ENCODE data around the gene PPM1L. TPM values are rescaled to one million over a fixed set of nuclear protein-coding genes. Genes with fewer than 3 reads are reported as not detected.
A peak's percentile ranks its signal among the peaks of the same experiment; 100 is the strongest.

PPM1L gene
- total RNA-seq, 2 donors from 2014 or later, result 30.2 to 39.0 TPM

DNA sequence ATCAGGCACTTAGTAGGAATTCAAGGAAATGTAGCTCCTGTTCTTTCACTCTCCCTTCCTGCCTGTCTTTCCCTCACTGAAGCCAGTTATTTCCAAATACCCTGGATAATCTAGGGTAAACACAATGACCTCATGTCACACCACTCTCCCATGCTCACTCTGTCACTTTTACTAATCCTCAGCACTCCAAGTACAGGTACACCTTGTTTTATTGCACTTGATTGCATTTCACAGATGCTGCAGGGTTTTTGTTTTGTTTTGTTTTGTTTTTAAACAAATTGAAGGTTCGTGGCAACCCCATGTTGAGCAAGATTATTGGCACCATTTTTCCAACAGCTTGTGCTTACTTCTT lies 40.8 kb downstream of the PPM1L start:
- DNase-seq (no peak), ATAC-seq (peak; percentile 48 to 58)
- intact Hi-C loops (cut with DNase I), result loop anchor here in 1 of 2 donors (5.0 kb wide), 1 partner anchor 39 kb away; the partner anchor contains the start of gene PPM1L

DNA sequence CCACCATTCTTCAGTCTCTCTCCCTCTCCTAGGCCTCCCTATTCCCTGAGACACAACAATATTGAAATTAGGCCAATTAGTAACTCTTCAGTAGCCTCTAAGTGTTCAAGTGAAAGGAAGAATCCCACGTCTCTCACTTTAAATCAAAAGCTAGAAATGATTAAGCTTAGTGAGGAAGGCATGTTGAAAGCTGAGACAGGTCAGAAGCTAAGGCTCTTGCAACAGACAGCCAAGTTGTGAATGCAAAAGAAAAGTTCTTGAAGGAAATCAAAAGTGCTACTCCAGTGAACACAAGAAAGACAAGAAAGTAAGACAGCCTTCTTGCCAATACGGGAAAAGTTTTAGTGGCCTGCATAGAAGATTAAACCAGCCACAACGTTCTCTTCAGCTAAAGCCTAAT lies 41.3 kb downstream of the PPM1L start:
- ATAC-seq, result no peak
- intact Hi-C loops (cut with DNase I), result loop anchor here in 1 of 2 donors (5.0 kb wide), 1 partner anchor 40 kb away; the partner anchor contains the start of gene PPM1L
- no peak for DNase-seq

DNA sequence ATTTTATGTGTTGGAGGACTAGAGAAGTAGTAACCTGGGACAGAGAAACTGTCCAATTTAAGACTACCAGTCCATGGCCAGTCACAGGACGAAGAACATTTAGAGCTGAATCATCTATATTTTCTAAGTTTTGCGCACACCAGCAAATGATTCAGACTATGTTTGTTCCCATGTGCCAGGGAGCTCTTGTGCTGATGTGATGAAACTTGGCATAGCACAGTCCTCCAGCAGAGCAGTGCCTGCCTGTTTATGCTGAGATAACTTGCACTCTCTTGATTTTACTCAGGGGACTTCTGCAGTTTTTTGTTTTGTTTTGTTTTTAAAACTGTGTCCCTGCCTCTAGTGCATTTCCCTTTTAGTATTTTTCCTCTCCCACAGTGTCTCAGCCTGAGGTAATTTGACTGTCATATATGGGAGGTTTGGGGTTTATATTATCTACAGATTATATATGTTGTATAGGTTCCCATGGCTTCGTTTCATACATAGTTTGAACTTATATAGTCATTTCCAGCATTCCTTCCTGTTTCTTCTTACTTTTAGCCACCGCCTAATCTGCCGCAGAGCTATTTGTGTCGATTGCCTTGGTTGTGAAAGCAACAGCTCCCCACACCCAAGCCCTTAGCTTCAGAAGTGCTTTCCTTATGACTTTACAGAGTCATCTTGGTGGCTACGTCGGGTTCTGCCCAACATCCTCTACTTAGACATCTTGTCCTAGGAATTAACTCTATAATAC lies 45.5 kb downstream of the PPM1L start:
- intact Hi-C loops (cut with DNase I), result no loop called here
- peak; percentile 85 to 89 for ATAC-seq
- DNase-seq, result peak; percentile 48

DNA sequence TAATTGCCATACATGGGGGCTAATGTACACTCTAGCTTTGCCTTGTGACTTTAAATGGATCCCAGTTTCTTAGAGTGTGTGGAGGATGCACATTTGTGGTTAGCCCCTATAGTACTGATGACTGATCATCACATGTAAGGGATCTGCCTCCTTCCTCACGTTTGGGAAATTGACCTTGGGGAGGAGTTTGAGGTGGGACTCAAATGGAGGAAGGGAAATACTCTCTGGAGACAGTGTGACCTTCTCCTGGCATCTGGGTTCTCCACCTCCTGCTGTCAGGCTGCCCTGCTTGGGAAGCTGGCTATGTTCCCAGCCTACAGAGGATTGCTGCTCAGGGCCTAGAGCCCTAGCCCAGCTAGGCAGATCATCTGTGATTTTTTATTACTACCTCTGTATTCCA lies 48.7 kb downstream of the PPM1L start:
- intact Hi-C loops (cut with DNase I), result loop anchor here in 1 of 2 donors (5.0 kb wide), 1 partner anchor 68 kb away; no protein-coding TSS in a partner anchor
- ATAC-seq (peak; percentile 74), DNase-seq (peak; percentile 60)

DNA sequence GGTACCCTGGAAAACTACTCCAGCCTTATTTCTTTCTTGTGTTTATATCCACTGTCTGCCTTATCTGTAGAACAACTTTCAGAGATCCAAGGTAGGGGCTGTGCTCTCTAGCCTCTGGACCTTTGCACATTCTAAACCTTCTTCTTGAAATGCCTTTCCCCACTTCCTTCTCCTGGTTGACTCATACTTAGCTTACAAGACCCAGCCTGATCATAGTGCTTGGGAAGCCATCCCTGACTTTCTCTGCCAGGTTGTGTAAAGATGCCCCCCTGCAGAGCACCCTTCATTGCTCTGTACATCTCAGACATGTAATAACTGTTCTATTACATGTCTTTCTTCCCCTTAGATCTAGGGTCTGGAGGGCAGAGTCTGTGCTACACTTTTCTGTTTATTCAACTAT lies 50.1 kb downstream of the PPM1L start:
- intact Hi-C loops (cut with DNase I), result loop anchor here in 1 of 2 donors (5.0 kb wide), 1 partner anchor 66 kb away; no protein-coding TSS in a partner anchor
- no peak for DNase-seq
- ATAC-seq, result no peak

DNA sequence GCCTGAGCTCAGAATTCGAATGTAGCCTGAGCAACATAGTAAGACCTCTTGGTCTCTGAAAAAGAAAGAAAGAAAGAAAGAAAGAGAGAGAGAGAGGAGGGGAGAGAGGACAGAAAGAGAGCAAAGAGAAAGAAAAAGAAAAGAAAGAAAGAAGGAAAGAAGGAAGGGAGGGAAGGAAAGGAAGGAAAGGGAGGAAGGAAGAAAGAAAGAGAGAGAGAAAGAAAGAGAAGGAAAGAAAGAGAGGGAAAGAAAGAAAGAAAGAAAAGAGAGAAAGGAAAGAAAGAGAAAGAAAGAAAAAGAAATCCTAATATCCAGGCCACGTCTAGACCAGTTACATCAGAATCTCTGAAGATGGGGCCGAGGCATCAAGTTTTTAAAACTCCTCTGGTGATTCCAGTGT lies 50.7 kb downstream of the PPM1L start:
- ATAC-seq (no peak), DNase-seq (no peak)
- intact Hi-C loops (cut with DNase I), result loop anchor here in 1 of 2 donors (5.0 kb wide), 1 partner anchor 66 kb away; no protein-coding TSS in a partner anchor

DNA sequence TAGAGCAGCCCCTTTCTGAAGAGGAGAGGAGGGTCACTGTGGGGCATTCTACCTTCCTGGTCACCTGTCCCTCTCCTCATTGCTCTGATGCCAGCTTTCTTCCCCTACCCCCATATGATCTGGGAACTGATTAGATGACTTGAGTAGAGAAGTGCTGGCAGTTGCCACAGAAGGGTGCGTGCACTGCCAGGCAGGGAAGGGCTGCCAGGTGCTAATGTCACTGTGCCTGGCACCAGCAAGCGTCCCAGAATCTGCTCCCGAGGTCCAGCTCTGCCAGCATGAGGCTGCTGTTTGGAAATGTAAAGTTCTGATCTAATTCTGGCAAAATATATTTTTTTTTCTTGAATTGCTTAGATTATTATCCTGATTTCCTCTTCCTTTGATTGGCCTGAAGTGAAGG lies 52.8 kb downstream of the PPM1L start:
- intact Hi-C loops (cut with DNase I), result loop anchor here in 1 of 2 donors (5.0 kb wide), 1 partner anchor 63 kb away; no protein-coding TSS in a partner anchor
- ATAC-seq (peak; percentile 67 to 69), DNase-seq (peak; percentile 39)

DNA sequence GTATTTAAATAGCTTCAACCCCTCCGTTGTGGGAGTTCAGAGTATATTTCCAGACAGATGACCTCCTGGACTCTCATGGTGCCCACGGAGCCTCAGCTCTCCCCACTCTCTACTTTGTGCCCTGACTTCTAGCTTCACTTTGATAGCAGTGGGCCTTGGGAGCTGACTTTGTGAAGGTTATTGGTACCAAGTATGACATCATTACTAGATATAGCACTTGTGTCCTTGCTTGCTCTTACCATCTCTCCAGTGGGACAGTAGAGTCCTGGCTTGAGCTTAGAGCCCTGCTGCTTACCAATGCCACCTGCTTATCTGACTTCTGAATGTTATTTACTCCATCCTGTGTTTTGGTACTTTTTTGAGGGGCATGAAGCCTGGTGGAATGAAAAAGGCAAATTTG lies 53.4 kb downstream of the PPM1L start:
- peak; percentile 6 to 65 for ATAC-seq
- intact Hi-C loops (cut with DNase I), result loop anchor here in 1 of 2 donors (5.0 kb wide), 1 partner anchor 63 kb away; no protein-coding TSS in a partner anchor

DNA sequence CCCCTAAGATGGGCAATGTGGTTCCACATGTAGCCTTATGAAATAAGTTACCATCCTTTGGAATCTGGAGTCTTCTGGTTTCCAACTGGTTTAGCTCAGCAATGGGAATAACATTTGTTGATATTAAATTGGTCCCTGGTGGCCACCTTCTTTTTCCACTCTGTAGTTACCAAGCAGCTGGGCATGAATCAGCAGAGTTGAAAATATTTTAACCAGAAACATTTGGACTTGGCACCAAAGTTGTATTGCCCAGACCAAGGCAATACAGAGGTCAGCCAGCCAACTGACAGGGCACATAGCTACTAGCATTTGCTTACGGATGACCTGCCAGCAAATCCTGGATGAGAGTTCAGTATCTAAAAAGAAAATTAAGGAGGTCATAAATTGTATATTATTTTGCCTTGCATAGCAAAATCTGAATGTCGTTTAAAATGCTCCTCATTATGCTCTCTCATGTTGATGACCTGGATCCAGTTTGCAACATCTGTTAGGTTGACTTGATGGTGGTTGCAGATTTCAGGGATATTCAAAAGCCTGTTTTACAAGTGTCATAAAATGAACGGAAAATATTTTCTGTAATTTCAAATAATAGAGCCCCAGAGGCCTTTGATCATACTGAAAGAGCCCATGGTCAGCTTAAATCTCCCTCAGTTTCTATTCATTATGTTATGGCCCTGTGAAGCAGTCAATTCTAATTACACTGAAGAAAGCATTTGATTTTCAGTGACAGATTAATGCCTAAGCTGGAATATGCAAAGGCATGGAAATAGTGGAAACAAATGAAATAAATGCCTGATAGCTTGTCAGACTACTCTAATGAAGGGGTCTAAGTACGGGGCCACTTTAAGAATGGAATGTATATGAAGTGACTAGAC lies 54.6 kb downstream of the PPM1L start:
- intact Hi-C loops (cut with DNase I), result no loop called here
- DNase-seq (no peak), ATAC-seq (peak; percentile 41 to 49)

More for the DNA sequence above, 53.4 kb downstream of the PPM1L start:
- no peak for DNase-seq

DNA sequence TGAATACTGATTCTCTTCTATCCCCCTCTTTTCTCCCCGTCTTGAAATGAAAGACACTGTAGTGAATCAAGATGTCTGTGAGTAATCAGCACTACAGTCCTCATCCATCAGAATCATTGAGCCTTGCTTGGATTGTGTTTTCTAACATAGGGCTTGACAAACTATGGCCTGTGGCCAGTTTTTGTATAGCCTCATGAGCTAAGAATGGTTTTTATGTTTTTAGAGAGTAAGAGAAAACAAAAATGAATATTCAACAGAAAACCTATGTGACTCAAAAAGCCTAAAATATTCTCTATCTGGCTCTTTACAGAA lies 55.2 kb downstream of the PPM1L start:
- no peak for DNase-seq
- intact Hi-C loops (cut with DNase I), result no loop called here
- ATAC-seq, result no peak

DNA sequence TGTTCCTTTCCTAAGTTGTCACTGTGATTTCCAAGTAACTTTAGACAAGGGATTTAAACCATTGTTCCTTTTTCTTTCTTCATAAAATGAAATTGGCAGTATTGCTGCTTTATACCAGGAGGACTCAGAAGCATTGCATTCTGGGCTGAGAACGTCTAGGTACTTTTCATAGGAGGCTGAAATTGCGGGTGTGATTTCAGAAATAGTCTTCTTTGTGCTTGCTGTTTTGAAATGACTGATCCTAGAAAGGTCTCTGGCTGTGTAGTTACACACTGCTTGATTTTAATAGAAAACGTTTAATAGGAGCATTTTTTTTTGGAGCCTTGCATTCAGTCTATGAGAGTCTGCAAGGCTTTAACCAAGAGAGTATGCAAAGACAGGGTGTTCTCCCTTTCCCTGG lies 56.3 kb downstream of the PPM1L start:
- DNase-seq (no peak), ATAC-seq (no peak)
- intact Hi-C loops (cut with DNase I), result no loop called here

DNA sequence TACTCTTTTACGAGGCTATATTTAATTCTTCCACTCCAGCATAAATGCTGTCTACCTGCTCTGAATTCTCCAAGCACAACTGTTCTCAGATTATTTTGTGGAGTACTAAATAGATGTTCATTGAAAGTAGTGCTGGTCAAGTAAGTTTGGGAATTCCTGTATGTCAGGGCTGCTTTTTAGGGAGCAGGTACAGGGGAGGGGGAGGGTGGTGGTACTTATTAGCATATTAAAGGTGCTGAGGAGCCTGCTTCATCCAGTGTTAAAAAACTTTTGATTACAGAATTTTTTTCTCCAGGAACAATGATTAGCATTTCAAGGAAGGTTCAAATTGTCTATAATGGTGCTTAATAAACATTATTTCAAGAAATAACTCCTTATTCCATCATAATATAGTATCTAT lies 59.2 kb downstream of the PPM1L start:
- no peak for ATAC-seq
- DNase-seq, result no peak
- intact Hi-C loops (cut with DNase I), result no loop called here

DNA sequence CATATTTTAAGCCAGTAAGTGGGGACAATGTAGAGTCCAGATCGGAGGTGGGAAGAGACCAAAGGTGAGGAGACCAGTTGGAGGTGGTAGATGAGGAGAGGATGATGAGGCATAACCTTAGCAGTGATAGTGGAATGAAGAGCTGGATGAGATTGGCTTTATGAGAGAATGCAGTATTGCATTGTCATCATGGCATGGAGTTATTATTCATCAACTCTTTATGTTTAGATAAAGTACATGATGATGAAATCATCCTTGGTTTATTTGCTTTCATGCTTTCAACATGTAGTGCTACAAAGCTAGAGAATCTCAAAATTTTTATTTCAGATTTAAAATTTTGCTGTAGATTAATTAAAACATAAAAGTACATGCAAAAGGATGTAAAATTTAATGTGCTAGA lies 64.0 kb downstream of the PPM1L start:
- intact Hi-C loops (cut with DNase I), result no loop called here
- no peak for DNase-seq
- ATAC-seq, result no peak

DNA sequence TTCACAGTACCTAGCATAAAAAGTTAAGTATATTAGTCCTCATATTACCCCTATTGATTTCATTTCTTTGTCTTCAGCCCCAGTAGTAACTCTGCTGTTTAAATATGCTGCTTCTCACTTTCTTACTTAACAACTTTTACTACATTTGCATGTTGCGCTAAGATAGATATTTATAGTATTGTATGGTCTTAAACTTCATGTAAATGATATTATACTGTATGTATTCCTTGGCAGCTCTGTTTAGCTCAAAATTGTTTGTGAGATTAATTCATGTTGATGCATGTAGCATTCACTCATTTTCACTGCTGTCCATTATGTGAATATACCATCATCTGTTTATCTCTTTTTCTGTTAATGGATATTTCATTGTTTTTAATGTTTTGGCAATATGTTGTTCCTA lies 64.4 kb downstream of the PPM1L start:
- intact Hi-C loops (cut with DNase I), result no loop called here
- no peak for ATAC-seq
- DNase-seq, result no peak

DNA sequence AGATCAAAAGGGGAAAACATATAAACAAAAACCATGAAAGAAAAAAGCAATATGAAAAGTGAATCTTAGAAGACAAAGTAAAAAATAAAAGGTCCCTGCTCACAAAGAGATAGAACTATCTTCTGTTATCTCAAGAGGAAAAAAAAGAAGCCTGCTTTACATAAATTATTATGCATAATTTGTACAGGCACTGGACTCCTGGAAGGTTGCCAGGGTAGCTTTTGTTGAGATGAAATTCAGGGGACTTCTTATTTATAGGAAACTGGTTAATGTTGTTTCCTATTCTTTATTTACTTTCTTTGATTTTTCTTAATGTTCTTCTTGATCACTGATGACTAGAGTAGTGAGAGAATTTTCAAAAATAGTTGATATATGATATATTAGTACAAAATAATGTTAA lies 66.9 kb downstream of the PPM1L start:
- ATAC-seq (no peak), DNase-seq (no peak)
- intact Hi-C loops (cut with DNase I), result no loop called here

DNA sequence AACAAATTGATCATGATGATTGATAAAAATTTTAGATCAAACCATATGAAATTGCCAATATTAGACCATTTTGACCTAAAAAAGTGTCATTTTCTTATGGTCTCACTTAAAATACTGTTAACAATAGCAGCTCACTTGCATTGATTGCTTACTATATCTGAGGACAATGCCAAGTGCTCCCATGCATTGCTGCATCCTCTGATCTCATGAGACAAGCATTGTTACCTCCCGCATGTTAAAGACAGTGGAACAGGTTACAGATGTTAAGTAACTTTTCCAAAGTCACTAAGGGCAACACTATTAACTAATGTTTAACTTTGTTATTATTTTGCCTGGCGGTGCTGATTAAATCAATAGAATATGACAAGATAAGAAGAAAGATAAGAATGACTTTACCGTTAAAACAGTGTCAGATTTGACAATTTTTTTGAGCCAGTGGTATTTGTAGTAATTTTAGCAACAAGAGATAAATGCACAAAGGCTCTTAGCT lies 69.3 kb downstream of the PPM1L start:
- DNase-seq (no peak), ATAC-seq (no peak)
- intact Hi-C loops (cut with DNase I), result no loop called here

DNA sequence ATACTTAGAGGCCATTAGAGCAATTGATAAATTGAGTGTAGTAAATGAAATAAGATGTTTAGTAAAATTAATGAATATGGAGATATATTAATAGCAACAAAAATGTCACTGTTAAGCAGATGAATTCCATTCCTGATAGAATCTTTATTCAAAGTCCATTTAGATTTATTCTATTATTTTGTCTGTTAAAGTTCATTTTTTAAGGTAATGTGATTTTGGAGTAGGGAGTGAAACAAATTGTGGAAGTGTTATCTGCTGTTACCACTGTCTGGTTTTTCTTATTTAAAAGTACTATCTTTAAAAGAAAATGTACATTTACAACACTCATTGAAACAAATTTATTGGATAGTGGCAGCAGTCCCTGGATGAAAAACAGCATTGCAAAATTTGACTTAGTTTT lies 70.4 kb downstream of the PPM1L start:
- intact Hi-C loops (cut with DNase I), result no loop called here
- no peak for ATAC-seq
- no peak for DNase-seq

DNA sequence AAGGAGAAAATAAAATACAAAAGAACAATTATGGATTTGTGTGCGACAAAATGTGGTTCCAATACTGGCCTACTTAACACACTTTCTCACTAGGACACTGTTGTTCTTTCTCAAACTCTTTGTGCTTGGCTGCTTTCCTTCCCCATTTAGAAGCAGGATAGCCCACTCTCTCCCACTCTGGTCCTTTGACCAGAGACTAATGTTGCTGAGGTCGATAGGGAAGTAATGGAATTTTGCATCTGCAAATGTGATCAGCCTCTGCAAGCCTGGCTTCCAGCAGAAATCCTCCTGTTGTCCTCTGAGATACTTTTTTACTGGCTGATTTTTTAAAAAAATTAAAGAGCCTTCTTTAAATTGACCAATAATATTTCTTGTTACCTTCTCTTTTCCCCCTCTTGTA lies 71.0 kb downstream of the PPM1L start:
- DNase-seq (no peak), ATAC-seq (no peak)
- intact Hi-C loops (cut with DNase I), result no loop called here

DNA sequence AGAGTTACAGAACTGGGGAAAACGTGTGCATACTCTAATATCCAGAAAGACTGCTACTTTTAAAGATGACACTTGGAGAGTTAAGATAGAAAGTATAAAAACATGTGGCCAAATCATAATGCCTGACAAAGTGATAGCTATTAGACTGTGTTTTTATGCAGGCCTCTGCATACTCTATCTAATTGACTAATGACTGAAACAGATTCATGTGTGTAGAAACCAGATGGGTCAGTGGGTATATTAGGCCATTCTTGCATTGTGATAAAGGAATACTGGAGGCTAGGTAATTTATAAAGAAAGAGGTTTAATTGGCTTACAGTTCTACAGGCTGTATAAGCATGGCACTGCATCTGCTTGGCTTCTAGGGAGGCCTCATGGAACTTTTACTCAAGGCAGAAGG lies 71.5 kb downstream of the PPM1L start:
- no peak for ATAC-seq
- intact Hi-C loops (cut with DNase I), result no loop called here
- DNase-seq, result no peak

DNA sequence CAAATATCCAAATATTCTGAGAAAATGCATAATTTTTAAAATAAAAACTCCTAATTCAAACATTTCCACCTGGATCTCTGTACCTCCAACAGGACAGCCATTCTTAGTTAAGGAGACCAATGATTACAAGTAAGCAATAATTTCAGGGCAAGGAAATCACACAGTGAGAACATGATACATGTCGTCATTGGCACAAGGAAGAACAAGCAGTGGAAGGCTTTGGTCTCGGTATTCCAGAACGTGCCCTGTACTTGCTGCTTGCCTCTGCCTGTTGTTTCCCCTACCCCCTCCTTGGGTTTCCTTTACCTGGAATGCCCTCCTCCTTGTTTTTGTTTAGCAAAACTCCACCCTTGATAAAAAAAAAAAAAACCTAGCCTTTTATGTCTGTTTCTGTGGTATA lies 72.8 kb downstream of the PPM1L start:
- no peak for DNase-seq
- intact Hi-C loops (cut with DNase I), result no loop called here
- no peak for ATAC-seq
